Daoy (cell line): Measurements from ENCODE around the gene HMCN1. TPM values are rescaled to one million over a fixed set of nuclear protein-coding genes. Genes with fewer than 3 reads are reported as not detected.
"Not testable (repeated sequence)": the region's sequence is repeated elsewhere in the genome, so short reads cannot be mapped to it uniquely, and the experiment has no call there.

Experiments
- DNase-seq: peaks from one replicate; pipeline ENCODE4 v3.0.0-alpha.2; 2015; ENCODE audit warnings: low read depth
- total RNA-seq: library from RNA; depleted of rRNA; stranded (reverse); fragments of >200 nt; shearing (Covaris generic); gene quantifications from 2 replicates; pipeline ENCODE4 v1.2.3, GENCODE V29; 2014

HMCN1 gene
- total RNA-seq, 1 experiment from 2014 or later = 2.6 TPM

DNA sequence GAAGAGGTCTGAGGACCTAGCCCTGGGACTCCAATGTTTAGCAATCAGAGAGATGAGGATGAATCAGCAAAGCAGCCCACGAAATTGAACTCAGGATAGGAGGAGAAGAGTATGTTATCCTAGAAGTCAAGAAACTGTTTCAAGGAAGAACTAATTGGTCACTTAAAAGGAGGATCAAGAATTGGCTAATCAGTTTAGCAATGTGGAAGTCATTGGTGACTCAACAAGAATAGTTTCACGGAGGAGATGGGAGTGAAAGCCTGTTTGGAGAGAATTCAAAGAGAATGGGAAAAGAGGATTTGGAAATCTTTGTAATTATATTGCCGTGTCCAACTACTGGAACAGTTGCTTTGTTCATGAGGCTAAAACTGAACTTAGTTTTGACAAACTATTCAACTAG is 7.4 kb downstream of the HMCN1 start:
- DNase-seq = no peak

DNA sequence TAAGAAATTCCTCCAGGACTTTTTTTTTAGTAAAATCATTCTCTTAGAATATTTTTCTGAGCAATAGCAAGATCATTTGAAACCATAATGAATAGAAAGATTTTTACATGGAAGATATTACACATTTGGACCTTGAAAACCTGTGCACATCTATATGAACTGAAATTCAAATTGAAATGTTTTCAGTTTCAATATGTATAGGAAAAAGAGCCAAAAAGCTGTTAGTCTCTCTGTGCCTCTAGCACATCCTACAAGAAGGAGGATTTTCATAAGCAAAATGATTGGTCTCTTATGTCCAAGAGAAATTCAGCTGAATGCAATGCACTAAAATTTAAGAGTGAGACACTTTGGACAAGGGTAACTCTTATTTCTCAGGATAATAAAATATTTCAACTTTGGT is 8.2 kb downstream of the HMCN1 start:
- DNase-seq = no peak

DNA sequence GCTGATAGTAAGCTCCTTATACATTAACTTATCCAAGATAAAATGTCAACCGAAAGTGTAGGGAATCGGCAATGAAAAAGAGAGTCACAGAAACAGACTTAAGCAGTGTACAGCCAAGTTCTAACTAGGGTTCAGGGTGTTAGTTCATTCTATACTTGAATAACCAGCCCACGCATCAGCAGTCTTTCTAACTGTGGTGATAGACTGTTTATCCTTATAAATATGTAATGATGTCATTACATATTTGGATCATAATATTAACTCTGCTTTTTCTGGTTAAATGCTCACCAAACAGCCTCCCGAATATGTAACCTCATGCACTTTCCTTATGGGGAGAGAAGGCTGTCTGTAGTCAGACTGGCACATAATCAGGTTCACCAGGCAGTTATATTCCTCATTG is 11.0 kb downstream of the HMCN1 start:
- no peak for DNase-seq

DNA sequence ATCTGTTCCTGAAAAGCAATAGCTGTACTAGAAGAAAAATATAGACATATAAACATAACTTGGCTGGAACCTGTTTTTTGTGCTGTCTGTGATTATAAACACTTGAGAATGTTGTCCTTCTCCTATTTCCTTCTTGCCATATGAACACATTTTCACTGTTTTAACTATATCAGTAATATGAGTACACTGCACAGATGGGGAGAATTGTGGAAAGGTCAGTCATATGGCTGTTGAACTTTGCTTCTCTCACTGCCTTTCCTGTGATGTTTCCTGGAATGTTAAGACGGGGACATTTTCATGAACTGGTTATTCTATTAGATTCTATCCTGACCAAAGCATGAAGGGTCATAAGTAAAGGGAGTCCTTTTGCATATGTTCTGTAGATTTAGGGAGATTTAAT is 24.9 kb downstream of the HMCN1 start:
- DNase-seq = no peak

DNA sequence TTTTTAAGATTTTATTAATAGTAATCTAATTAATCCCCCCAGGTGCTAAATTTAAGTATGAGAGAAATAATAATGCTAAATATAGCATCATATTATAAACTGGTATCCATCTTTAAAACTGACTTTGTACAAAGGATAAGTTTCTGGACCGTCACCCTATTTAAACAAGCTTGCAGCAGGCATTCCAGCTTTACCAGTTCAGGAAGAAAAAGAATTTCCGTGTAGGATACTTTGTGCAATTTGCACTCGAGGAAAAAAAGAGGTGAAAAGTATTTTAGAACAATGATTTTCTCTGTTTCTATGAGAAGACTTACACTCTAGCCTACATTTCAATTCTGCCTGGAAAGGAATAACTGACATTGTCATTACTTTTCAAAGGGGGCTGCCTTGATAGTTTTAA is 27.6 kb downstream of the HMCN1 start:
- no peak for DNase-seq

DNA sequence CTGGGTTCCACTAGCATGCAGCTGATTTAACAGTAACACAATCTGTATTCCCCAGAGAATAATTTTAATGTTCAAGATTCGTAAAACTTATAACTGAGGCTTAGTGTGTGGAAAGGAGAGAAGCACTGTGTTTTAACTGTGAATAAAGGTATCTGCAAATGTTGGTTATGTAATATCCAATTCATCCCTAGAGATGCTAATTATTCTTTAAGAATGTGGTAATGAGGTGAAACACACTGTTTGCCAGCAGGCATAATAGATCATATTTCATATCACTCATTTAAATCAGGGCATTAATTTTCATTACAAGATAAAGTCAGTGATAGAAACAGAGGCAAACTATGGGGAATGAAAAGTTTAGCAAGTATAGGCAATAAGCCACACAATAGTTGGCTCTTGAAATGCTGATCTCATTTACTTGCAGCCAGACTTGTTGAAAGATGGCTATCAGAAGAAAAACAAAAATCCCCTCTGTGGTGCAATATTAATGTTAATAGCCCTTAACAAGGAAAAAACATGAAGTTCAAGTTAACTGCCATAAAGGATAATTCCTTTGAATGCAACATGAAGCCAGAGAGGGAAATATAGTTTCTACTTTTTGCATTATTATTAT is 33.4 kb downstream of the HMCN1 start:
- DNase-seq = no peak

DNA sequence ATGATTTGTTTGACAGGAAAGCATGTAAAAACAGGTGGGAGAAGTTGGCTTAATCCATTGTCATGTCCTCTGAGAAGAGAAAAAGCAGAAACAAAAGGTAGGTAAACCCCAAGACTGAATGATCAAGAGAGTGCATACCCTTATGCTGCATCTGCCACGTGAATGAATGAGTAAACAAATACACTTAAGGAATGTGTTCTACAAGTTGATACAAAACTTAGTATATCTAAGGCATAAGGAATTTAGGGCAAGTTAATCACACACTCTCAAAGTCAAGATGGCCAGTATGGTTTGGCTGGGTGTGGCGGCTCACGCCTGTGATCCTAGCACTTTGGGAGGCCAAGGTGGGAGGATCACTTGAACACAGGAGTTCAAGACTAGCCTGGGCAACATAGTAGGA is 34.2 kb downstream of the HMCN1 start:
- DNase-seq = no peak

DNA sequence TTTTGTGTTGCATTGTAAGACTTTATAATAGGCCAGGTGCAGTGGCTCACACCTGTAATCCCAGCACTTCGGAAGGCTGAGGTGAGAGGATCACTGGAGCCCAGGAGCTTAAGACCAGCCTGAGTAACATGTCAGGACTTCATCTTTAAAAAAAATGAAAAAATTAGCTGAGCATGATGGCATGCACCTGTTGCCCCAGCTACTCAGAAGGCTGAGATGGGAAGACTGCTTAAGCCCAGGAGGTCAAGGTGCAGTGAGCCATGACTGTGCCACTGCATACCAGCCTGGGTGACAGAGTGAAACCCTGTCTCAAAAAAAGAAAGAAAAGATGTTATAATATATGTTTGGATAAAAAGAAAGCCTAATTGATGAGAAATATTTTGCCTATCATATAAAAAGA is 34.9 kb downstream of the HMCN1 start:
- DNase-seq = no peak

DNA sequence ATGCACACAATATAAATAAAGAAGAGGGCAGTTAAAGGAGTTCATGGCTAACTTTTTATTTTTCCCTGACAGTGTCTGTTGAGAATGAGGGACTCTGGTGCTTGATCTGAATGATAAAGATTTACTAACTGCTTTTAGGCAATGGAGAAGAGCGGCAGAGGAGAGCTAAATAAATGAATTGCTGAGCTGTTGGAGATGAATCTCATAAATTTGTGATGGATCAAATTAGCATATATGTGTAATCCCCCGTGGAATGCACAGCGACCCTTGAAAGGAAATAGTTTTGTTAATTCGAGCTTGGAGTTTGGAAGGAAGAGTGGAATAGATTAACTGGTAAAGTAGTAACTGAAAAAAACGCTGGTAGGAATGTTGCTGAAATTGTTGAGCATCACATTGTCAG is 40.2 kb downstream of the HMCN1 start:
- no peak for DNase-seq

DNA sequence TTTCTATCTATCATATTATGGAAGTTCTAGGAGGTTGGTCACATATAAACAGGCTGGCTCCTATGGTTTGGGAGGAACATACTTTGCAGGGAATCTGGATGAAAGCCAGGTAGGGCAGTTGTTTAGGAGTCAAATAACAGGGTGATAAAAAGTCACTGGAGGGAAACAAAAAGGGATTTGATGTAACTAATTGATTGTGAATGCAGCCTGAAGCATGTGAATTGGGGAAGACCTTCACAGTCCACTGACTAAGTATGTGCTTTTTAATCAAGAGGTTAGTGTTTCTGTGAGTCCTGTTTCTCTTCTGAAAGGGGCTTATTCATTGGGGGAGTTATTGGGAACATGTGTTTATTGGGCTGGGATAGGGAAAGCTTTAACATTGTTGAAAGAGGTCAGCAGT is 41.3 kb downstream of the HMCN1 start:
- no peak for DNase-seq

DNA sequence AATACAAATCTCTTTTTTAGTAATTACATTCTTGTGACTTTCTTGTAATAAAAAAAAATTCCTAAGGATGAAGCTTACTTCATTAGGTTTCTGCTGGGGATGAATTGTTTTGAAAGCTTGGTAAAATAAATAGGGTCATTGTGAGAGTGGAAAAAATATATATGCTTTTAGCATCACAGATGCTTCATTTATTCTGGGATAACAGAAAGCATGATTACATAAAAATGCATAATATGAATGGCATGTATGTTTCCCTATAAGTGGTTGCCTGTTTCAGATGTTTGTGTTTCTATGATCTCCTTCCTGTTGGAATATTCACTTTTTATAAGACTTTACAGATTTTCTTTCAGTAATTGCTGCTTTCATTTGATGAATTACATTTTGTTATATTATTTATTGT is 42.3 kb downstream of the HMCN1 start:
- no peak for DNase-seq

DNA sequence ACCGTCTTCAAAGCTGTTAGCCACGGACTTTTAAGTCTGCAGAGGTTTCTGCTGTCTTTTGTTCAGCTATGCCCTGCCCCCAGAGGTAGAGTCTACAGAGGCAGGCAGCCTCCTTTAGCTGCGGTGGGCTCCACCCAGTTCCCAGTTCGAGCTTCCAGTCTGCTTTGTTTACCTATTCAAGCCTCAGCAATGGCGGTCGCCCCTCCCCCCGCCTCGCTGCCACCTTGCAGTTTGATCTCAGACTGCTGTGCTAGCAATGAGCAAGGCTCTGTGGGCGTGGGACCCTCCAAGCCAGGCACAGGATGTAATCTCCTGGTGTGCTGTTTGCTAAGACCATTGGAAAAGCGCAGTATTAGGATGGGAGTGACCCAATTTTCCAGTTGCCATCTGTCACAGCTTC is 49.7 kb downstream of the HMCN1 start:
- DNase-seq = not testable (repeated sequence)

DNA sequence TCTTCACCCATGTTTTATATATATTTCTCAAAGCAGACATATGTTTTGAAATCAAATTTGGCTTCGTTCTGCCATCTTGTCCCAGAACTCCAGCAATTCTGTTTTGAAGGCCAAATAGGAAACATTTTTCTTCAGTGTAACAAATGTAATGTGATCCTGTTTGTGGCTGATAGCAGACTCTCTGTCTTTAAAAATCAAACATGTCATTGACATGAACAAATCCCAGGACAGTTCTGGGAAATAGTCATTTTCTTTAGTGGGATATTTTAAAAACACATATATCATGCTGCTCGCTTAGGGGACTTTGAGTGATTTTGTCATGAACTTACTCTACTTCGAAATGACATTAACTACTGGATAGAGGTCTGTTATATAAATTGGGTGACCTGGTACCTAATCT is 51.4 kb downstream of the HMCN1 start:
- DNase-seq = no peak

DNA sequence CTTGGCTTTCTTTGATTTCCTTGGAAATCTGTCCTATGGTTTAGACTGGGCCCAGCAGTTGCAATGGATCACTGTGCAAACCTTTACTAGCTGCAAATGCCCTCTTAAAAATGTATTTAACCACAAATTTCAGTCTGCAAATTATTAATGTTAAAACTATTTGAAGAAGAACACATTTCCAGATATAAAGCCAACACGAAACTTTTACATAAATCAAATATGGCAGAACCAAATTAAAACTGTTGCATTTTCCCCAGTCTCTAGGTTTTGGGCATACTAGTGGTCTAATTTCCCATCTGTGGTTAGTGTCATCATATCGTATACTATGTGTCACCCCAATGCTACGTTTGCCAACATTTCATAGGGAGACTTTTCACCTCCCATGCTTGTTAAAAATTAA is 52.3 kb downstream of the HMCN1 start:
- DNase-seq = peak; percentile 36

DNA sequence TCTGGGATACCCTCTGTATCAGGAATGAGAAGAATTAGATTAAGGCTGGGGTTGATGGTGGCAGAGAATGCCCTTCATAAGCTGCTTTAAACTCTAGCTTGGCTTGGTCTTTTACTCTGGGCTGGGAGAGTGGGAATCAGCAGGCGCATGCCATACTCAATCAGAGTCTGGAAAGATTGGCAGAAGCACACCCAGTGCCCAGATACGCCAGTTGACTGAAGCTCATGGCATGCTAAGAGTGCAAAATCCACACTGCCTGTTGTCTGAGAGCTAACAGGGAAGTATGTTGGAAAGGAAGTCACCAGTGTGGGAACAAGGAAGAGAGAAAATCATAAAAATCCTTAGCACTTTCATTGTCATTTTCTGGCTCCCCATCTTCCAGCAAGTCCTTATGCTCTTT is 53.0 kb downstream of the HMCN1 start:
- DNase-seq = no peak

DNA sequence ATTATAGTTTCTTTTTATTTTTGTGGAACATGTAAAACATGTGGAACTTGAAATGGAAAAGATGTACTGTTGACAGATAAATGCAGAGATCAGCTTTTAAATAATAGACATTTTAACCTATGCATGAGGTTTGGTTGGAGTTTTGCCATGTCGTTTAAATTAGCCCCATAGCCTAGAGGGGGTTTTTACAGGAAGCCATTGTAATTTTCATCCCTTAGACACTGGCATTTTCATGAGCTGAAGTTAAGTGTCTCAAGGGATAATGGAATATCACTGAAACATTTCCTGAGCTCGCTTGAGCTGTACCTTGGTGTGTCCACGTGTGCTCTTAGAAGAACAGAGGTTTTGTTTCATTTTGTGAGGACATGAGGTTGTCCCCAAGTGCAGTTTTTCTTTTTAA is 54.2 kb downstream of the HMCN1 start:
- peak; percentile 18 for DNase-seq

DNA sequence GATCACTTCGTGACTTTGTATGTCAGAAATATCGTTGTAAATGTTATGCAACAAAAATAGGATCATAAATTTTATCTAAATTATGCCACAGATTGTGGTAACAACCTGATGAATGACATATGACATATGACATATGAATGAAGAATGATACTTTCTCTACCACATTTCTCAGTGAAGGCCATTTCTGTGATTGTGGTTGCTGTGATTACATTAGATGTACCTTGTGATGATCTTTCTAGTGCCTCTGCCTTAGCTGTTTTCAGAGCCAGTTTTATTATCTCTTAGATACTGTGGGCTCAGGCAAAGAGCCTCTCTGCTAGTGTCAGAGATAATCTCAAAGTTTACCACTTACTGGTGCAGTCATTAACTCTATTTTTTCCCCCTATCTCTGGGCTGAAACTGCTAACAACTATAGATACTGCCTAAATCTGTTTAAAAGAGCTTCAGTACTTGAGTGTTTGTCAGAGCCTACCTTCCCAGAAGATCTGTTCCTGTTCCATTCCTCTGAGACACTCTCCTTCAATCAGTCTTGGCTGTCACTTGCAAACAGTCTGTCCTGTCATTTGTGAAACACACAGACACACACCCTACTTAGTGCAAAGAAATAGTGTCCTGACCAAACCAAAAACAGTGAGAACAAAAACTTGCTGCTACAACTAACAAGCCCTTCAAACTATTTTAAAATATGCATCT is 55.5 kb downstream of the HMCN1 start:
- no peak for DNase-seq

DNA sequence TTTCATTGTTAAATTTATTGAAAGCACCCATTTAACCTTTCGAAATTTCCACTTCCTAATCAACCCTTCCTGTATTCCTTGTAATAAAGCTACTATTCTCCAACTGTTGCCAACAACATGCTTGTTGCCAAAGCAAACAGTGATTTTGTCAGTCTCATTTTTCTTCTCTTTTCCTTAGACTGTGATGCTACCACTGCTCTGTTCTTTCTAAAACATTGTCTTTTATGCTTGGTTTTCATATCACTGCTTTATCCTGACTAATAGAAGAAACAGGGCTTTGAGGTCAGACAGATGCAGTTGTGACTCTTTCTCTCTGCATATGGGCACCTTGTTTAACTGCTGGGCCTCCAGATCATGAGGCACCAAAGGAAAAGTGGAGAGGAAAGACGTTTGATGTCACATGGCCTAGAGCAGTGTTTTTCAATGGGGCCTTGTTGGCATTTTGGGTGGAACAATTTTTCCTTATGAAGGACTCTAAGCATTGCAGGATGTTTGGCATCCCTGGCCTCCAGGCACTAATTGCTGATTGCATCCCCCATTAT is 56.1 kb downstream of the HMCN1 start:
- DNase-seq = no peak

DNA sequence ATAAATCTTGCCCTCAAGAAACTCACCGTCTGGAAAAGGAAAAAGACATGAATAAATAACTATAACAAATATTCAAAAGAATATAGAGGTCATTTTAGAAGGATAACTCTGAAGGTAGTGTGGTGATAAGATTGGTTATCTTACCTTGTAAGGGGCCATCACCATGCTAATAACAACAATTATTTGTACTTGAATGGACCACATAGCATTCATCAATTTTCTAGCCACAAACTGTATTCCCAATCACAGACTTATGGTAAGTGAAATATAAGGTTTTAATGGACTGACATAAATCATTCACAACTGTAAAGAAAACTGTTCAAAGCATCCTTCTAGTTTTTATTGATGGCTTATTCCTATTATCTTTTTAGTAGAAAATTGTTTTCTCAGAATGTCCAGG is 57.8 kb downstream of the HMCN1 start:
- DNase-seq = no peak

DNA sequence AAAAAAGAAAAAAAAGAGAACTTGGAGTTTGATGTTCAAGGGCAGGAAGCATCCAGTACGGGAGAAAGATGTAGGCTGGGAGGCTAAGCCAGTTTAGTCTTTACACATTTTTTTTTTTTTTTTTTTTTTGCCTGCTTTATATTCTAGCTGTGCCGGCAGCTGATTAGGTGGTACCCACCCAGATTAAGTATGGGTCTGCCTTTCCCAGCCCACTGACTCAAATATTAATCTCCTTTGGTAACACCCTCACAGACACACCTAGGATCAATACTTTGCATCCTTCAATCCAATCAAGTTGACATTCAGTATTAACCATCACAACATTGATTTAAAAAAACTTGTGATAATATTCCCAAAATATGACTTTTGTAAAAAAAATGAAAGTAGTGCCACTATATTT is 60.3 kb downstream of the HMCN1 start:
- DNase-seq = not testable (repeated sequence)

DNA sequence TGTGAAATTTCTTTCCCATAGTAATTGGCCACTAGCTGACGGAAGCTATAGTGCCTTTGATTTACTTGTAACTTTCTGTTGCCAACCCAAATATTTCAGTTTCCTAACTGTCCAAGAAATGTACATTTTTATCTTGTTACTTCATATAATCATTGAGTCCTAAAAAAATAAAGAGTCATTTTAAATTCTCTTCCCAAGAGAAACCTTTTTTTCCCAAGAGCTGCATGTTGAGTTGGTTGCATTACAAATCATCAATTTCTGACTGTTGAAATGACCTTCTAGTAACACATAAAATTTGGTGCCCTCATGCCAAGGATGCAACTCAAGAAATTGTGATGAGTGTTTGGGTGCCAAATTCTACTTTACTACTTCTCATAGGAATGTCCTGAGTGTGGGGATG is 61.0 kb downstream of the HMCN1 start:
- no peak for DNase-seq

DNA sequence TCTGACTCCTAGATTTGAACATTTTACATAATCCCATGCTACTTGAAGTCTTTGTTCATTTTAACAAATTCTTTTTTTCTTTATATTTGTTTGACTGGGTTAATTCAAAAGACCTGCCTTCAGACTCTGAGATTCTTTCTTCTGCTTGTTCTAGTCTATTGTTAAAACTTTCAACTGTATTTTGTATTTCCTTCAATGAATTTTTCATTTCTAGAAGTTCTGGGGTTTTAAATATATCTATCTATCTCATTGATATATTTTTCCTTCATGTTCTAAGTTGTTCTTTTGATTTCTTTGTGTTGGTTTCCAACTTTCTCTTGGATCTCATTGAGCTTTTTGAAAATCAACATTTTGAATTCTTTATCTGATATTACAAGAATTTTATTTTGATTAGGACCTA is 64.3 kb downstream of the HMCN1 start:
- DNase-seq = no peak

DNA sequence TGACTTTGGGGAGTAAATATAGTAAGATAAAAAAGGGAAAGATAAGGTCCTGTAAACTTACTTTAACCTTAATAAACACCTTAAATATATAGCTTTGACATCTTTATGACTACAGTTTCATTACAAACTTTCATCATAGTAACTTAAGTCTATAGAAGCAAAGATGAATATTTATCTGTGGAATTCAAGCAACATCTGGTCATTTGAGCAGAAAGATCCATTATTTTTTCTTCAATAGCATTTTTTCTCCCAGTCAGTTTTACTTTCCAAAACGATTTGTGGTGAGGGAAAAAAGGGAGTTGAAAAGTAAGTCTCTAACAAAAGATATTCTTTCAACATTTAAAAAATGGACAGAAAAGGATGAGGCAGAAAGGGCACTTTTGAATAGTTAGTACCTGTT is 69.0 kb downstream of the HMCN1 start:
- no peak for DNase-seq

DNA sequence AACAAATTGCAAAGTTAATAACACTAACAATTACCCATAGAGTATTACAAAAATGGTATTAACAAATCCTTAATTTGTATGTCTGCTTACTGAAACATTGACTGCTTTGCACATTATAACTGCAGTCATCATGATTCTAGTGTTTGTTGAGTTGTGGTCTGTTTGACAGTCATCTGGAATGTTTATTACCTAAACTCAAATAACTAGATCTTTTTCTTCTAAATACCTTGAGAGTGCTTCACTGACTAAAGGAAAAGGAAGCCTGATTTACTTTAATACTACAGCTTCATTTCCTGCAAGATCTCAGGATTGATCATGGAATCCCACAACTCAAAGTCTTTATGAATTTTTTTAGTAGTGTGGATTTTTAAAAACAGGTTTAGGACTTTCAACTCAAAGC is 70.0 kb downstream of the HMCN1 start:
- DNase-seq = peak; percentile 18
